ENCODE measurements around the gene OR2C1.

OR2C1 gene

DNA sequence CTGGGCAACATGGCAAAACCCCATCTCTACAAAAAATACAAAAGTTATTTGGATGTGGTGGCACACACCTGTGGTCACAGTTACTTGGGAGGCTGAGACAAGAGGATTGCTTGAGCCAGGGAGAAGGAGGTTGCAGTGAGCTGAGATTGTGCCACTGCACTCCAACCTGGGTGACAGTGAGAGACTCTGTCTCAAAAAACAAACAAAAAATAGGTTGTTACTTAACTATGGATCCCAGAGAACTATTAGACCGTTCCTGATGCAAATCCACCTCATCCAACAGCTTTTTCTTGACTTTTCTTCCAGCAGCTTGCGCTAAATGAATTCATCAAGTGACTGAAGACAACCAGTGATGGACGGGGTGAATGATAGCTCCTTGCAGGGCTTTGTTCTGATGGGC is at the start of gene OR2C1:
TSS of gene OR2C1 (plus strand) at position 301 of the 400 bp plus-strand sequence. CDS start at position 353, 52 bp downstream.
- no peak for DNase-seq (ENCODE audit: low read depth)

- DNase-seq (ENCODE audit: low read depth): no peak
Observed at GRCh38 chr16:3306078-3306477, 49.6 kb upstream of the OR2C1 start.

DNA sequence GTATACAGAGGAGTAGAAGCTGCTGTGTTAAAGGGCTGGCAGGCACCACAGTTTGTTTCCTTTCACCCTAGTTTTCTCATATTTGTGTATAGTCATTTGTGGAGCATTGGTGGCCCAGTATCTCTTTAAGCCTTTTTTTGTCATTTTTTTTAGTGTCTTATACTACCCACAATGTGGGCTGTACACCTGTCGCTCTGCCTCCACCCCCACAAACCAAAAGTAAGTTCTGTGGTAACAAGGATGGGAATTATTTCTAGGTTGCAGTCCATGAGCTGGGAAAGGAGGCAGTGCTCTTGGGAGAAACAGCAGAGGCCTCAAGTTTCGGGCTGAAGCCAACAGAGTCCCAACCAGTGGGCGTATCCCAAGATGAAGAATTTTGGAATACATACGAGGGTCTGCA is 44.2 kb upstream of the OR2C1 start:
- no peak for DNase-seq (ENCODE audit: low read depth)

DNA sequence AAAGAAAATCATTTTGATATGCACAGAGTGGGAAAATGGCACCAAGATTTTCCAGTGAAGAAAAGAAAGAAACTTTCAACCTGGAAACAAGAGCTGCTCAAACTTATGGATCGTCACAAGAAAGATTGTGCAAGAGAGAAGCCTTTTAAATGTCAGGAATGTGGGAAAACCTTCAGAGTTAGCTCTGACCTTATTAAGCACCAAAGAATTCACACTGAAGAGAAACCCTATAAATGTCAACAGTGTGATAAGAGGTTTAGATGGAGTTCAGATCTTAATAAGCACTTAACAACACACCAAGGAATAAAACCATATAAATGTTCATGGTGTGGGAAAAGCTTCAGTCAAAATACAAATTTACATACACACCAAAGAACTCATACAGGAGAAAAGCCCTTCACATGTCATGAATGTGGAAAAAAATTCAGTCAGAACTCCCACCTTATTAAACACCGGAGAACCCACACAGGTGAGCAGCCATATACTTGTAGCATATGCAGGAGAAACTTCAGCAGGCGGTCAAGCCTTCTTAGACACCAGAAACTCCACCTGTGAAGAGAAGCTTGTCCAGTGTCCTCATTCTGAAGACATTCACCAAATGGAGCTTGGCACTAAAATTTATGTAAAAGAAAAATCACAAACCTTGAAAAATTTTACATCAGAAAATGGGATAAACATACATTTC is 38.2 kb upstream of the OR2C1 start:
- no peak for DNase-seq (ENCODE audit: low read depth)

GRCh38 chr16:3321816-3322215 is 33.9 kb upstream of the OR2C1 start:
- DNase-seq (ENCODE audit: low read depth): no peak

- DNase-seq (ENCODE audit: low read depth): no peak
Observed at GRCh38 chr16:3327514-3327913, 28.2 kb upstream of the OR2C1 start.

GRCh38 chr16:3328104-3328503 is 27.6 kb upstream of the OR2C1 start:
- no peak for DNase-seq (ENCODE audit: low read depth)

DNA sequence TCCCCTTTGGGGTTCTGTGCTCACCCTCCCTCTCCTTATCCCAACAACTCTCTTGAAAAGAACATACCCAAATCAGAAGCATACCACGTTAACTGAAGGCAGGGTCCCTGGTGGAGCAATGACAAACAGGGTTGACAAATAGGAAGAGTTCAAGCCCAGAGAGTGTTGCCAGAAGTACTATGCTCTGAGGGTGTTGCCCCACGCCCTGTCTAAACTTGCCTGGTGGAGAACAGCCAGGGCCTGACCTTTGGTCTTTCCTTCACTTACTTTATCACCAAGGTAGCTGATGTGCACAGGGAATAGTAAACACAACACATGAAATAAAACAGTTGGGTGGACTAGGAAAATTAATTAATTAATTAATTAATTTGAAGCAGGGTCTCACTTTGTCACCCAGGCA is 27.0 kb upstream of the OR2C1 start:
- no peak for DNase-seq (ENCODE audit: low read depth)

DNA sequence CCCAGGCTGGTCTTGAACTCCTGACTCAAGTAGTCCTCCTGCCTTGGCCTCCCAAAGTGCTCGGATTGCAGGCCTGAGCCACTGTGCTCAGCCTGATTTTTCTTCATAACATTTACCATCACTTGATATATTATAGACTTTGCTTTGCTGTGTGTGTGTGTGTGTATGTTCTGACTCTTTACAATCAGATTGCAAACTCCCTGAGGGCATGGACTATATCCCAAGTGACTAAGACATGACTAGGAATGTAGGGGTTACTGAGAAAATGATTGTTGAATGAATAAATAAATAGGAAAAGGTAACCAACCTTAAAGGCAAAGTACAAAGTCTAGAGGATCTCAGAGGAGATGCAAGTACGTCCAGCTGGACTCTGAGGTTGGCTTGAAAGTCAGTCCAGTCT is 9.6 kb upstream of the OR2C1 start:
- no peak for DNase-seq (ENCODE audit: low read depth)

- DNase-seq (ENCODE audit: low read depth): no peak
Observed at GRCh38 chr16:3347586-3347985, 8.1 kb upstream of the OR2C1 start.

GRCh38 chr16:3348547-3349167 is 7.0 kb upstream of the OR2C1 start:
- no peak for DNase-seq (ENCODE audit: low read depth)

DNA sequence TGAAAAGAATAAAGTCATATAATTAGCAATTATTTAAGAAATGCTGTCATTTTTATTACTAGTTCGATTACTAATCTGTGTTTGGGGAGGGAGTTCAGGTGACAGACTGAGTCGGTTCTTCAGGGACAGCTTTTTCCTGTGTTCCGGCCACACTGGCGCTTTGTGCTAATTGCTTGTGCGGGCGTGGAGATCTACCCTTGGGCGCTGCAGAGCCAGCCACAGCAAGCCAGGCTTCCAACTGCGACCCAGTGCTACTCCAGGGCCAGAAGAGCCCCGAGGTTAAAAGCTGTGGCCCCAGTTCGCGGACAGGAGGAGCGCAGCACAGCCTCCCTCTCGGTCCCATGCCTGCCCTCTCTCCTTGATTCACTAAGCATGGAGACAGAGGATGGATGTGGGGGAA is 6.5 kb upstream of the OR2C1 start:
- DNase-seq (ENCODE audit: low read depth): no peak

DNA sequence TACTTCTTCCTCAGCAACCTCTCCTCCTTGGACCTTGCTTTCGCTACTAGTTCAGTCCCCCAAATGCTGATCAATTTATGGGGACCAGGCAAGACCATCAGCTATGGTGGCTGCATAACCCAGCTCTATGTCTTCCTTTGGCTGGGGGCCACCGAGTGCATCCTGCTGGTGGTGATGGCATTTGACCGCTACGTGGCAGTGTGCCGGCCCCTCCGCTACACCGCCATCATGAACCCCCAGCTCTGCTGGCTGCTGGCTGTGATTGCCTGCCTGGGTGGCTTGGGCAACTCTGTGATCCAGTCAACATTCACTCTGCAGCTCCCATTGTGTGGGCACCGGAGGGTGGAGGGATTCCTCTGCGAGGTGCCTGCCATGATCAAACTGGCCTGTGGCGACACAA is 429 bp downstream of the OR2C1 start:
- DNase-seq (ENCODE audit: low read depth): no peak

GRCh38 chr16:3358871-3359270 is 3.2 kb downstream of the OR2C1 start:
- no peak for DNase-seq (ENCODE audit: low read depth)

GRCh38 chr16:3362931-3363330 is 7.2 kb downstream of the OR2C1 start:
- DNase-seq (ENCODE audit: low read depth): no peak

GRCh38 chr16:3363793-3364192 is 8.1 kb downstream of the OR2C1 start:
- no peak for DNase-seq (ENCODE audit: low read depth)

DNA sequence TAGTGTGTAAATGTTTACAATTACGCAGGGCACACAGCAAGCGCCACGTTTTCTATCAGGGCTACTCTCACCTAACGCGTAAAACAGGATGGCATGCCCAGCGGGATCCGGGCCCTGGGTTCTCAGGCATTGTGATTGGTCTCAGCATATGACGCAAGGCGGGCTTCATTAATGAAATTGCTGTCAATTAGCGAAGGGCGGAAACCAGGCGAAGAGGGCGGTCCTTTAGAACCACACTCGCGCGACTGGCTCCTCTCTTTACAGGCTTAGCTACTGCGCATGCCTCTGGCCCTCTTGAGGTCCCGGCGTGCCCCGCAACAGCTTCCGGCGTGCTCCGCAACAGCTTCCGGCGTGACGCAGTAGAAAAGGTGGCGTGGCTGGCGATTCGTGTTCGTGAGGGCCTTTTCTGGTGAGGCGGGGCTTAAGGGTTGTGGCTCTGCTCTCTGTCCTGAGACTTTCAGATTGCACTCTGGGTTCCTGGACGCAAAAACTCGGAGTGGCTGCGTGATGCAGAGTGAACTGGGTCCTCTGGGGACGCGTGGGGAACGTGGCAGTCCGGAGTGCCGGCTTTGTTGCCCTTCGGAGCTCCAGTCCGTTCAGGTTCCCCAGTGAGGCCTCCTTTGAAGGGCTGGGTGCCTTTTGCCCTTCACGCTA is 9.2 kb downstream of the OR2C1 start:
- DNase-seq (ENCODE audit: low read depth): no peak

- DNase-seq (ENCODE audit: low read depth): no peak
Observed at GRCh38 chr16:3369073-3369472, 13.4 kb downstream of the OR2C1 start.

GRCh38 chr16:3375680-3376079 is 20.0 kb downstream of the OR2C1 start:
- DNase-seq (ENCODE audit: low read depth): no peak

- DNase-seq (ENCODE audit: low read depth): no peak
Observed at GRCh38 chr16:3377917-3378316, 22.2 kb downstream of the OR2C1 start.

- DNase-seq (ENCODE audit: low read depth): no peak
Observed at GRCh38 chr16:3383045-3383448, 27.4 kb downstream of the OR2C1 start.

DNA sequence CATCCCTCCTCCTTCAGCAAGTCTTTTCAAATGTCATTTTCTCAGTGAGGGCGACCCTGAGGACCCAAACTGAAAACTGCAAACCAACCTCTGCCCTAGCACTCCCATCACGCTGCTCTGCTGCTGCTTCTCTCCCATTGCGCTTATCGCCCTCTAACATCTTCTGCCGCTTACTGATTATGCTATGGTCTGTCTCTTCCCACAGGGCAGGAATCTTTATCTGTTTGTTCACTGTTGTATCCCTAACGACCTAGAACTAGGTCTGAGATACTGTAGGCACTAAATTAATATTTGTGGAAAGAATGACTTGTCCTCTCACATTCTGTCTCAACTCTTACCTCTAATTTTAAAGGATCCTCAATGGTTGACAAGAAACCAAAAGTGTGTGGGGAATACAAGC is 32.6 kb downstream of the OR2C1 start:
- no peak for DNase-seq (ENCODE audit: low read depth)

GRCh38 chr16:3389663-3390338 is 34.1 kb downstream of the OR2C1 start:
- DNase-seq (ENCODE audit: low read depth): no peak

Data from HS-27A (cell line).